AG04450 (cell line): ENCODE measurements around the gene PIK3CB. TPM values are rescaled to one million over a fixed set of nuclear protein-coding genes. Genes with fewer than 3 reads are reported as not detected.

Experiments used
- CTCF ChIA-PET: fragments of 300-600, 350-600 bp; formaldehyde crosslinking; extraction: SDS; loops from one replicate; lab custom pipeline; 2022; ENCODE audit warnings: antibody characterized with exemption, inconsistent platforms; lab: Charles Lee
- POLR2A ChIA-PET: fragments of 350-600 bp; formaldehyde crosslinking; extraction: SDS; loops from one replicate; lab custom pipeline; 2021; ENCODE audit warnings: antibody characterized with exemption, inconsistent platforms; lab: Yijun Ruan, JAX
- DNase-seq: peaks from one replicate; pipeline ENCODE4 v3.0.0-alpha.2; 2011; ENCODE audit warnings: low read depth, low spot score
- H3K27ac ChIP-seq: one replicate; pipeline ENCODE4 v1.5.1; 2012; ENCODE audit warnings: low read depth, low read length, control low read depth
- H3K27me3 ChIP-seq: one replicate; pipeline ENCODE4 v1.6.0; 2012; ENCODE audit warnings: low read length; ENCODE audit not compliant: control insufficient read depth, insufficient read depth
- H3K4me3 ChIP-seq: 2 replicates; pipeline ENCODE4 v1.5.1; 2011; ENCODE audit warnings: mild to moderate bottlenecking, low read depth, low read length, control low read depth
- H3K9me3 ChIP-seq: 2 replicates; pipeline ENCODE4 v1.5.1; 2012; ENCODE audit warnings: low read length; ENCODE audit not compliant: control insufficient read depth, insufficient read depth
- CTCF ChIP-seq: IDR thresholded peaks from 2 replicates; pipeline ENCODE4 v1.5.1; 2011; ENCODE audit warnings: low read depth, low read length, control low read depth, inconsistent platforms
- polyA plus RNA-seq: library from polyadenylated mRNA; depleted of rRNA; stranded (reverse); fragments of >200 nt; gene quantifications from 2 replicates; pipeline ENCODE4 v1.2.3, GENCODE V29; 2011

PIK3CB gene
- polyA plus RNA-seq, 1 experiment, result 13.8 TPM

- no peak for DNase-seq
- H3K9me3 ChIP-seq, result peaks cover 9% of the 10 kb centered on the region
- TF ChIP-seq CTCF, result no peak
- H3K27me3 ChIP-seq, result no peaks in the 10 kb centered on the region
- ChIA-PET CTCF (no interaction called here), POLR2A (no interaction called here)
- no peak overlapping the region for H3K4me3 ChIP-seq
- H3K27ac ChIP-seq, result no peak overlapping the region
Measured at GRCh38 chr3:138653567-138653966, 181.2 kb downstream of the PIK3CB start.

- POLR2A ChIA-PET, result no interaction called here
- CTCF ChIA-PET, result interaction anchor here (1.4 kb wide), 1 partner anchor 284 kb away, joined by 3 read pairs; no protein-coding TSS in a partner anchor
- Histone ChIP-seq H3K9me3 (peaks cover 9% of the 10 kb centered on the region), H3K27me3 (no peaks in the 10 kb centered on the region), H3K4me3 (no peak overlapping the region), H3K27ac (no peak overlapping the region)
- TF ChIP-seq CTCF, result no peak
- DNase-seq, result no peak
Measured at GRCh38 chr3:138649134-138649533, 185.6 kb downstream of the PIK3CB start.

GRCh38 chr3:138646513-138646912 lies 188.2 kb downstream of the PIK3CB start:
- no peak overlapping the region for H3K4me3 ChIP-seq
- POLR2A ChIA-PET, result no interaction called here
- peaks cover 12% of the 10 kb centered on the region for H3K9me3 ChIP-seq
- H3K27me3 ChIP-seq, result no peaks in the 10 kb centered on the region
- TF ChIP-seq CTCF, result no peak
- no peak overlapping the region for H3K27ac ChIP-seq
- DNase-seq, result no peak
- CTCF ChIA-PET, result interaction anchor here (1.3 kb wide), 1 partner anchor 269 kb away, joined by 4 read pairs; no protein-coding TSS in a partner anchor

- POLR2A ChIA-PET, result no interaction called here
- TF ChIP-seq CTCF, result no peak
- DNase-seq, result no peak
- CTCF ChIA-PET, result interaction anchor here (1.3 kb wide), 1 partner anchor 270 kb away, joined by 4 read pairs; no protein-coding TSS in a partner anchor
- H3K9me3 ChIP-seq, result peaks cover 12% of the 10 kb centered on the region
- H3K27ac ChIP-seq, result no peak overlapping the region
- no peak overlapping the region for H3K4me3 ChIP-seq
- H3K27me3 ChIP-seq, result no peaks in the 10 kb centered on the region
Measured at GRCh38 chr3:138646008-138646407, 188.7 kb downstream of the PIK3CB start.

GRCh38 chr3:138642927-138643253 lies 191.8 kb downstream of the PIK3CB start:
- TF ChIP-seq CTCF, result no peak
- no peak overlapping the region for H3K4me3 ChIP-seq
- no peak for DNase-seq
- ChIA-PET POLR2A (no interaction called here), CTCF (no interaction called here)
- H3K27me3 ChIP-seq, result no peaks in the 10 kb centered on the region
- H3K9me3 ChIP-seq, result peaks cover 3% of the 10 kb centered on the region; the same call in 1 of the 2 replicates
- no peak overlapping the region for H3K27ac ChIP-seq
